Measurements from ENCODE around the gene DNAAF5. TPM values are rescaled to one million over a fixed set of nuclear protein-coding genes. Genes with fewer than 3 reads are reported as not detected.

DNAAF5 gene
- polyA plus RNA-seq, 1 of the 3 experiments (the other 2 are of a cell fraction), result 58.5 TPM

DNA sequence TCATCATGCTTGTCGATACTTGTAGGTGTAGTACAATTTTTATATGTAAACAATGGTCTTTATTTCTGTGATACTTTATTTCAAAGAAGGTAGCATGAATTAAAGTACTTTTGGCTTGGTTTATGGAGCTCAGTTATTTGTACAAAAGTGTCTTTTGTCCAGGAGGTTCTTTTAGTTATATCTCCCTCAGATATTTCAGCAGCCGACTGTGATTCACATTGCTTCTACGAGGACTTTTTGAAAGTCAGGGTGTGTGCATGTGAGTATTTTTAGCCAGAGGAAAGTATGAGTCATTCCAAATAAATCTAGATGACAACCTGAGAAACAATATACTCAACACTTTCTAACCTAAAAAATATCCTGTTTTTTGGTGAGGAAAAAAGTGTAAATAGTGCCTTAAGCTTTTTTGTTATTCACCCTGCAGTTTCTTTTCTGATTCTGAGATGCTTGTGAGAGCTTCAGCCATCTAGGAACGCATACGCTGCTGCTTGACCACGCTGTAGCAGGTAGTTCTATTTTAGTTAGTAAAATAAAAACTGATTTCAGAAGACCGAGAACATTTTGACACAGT, 105.2 kb downstream of the DNAAF5 start (continued):
- TF ChIP-seq ELF1 (IDR thresholded peaks at IDR 0.05), result no peak
- TF ChIP-seq FOSL2 (IDR thresholded peaks at IDR 0.05; ENCODE audit: borderline replicate concordance, low read depth), result peak; percentile 97
- no peak for TF ChIP-seq SMC3 (IDR thresholded peaks at IDR 0.05; ENCODE audit: low read depth, low read length)
- no peak for TF ChIP-seq RCOR1 (IDR thresholded peaks at IDR 0.05; ENCODE audit: low read length)
- peak; percentile 79 for TF ChIP-seq TCF12 (IDR thresholded peaks at IDR 0.05)
- TF ChIP-seq GABPA (IDR thresholded peaks at IDR 0.05; ENCODE audit: low read depth), result no peak

DNA sequence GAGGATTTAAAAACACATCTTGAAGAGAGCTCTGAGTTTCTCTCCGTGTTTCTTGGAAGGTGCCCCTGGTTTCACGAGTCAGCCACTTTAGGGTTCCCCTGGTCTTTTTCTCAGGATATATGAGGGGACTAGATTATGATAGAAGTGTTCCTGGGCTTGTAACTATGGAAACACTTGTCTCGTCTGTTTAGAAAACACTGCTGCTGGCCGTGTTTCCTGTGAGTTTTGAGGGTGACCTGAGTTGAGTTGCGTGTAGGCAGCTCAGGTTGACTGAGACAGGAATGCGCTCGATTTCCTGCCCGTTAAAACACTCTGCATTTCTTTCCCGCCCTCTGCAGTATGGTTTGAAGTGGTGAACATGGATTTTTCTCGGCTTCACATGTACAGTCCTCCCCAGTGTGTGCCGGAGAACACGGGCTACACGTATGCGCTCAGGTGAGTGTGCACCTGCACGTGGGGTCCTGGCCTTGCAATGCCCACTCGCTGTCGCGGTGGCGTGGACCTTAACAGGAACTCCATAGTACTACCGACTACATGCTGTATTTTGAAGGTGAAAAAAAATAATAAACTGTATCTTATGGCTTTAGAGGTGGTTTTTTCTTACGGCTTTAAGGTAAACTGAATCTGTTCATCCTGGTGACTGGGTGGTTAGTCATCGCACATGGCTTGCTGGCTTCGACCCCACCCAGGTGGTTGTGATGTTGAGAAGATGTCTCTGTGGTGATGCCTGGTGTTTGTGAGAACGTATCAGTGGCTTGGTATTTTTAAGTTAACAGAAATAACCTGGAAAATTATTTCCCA, 105.9 kb downstream of the DNAAF5 start, which contains the start of gene SUN1:
Gene SUN1 (plus strand): TSS at position 310 of the 801 bp plus-strand sequence. CDS start 49 bp downstream, at position 359.
- 64% methylated on average over 24 of the region's 24 CpGs for WGBS (ENCODE audit: low lambda C conversion rate)
- POLR2A ChIA-PET, result no interaction called here
- CTCF ChIA-PET, result interaction anchor here (1.1 to 4.0 kb wide), 6 partner anchors 9 to 41 kb away, joined by 4 to 17 read pairs (median 8); no protein-coding TSS in a partner anchor

More for the DNA sequence above, 105.9 kb downstream of the DNAAF5 start, which contains the start of gene SUN1:
- peak within 1 kb of the TSS; percentile 65 for H3K4me2 ChIP-seq
- no peaks in the 10 kb centered on the region for H3K9me3 ChIP-seq
- H3K79me2 ChIP-seq (ENCODE audit: insufficient read depth), result peaks cover 93% of the 10 kb centered on the region
- peaks cover 21 to 26% of the 10 kb centered on the region in 2 experiments; a peak in 3 of 4 replicates for H3K4me1 ChIP-seq (ENCODE audit: control insufficient read depth in 1 of 2, insufficient read depth in 2 of 2, low read depth in 1 of 2, low read length in 1 of 2)
- no peak for DNase-seq
- H4K20me1 ChIP-seq (ENCODE audit: insufficient read depth), result peaks cover 16% of the 10 kb centered on the region
- H3F3A ChIP-seq (replicated peaks; ENCODE audit: insufficient read depth), result peaks cover 37% of the 10 kb centered on the region
- H3K27ac ChIP-seq (ENCODE audit: low read depth in 2 of 2, low read length in 1 of 2), result peak within 1 kb of the TSS; percentile 29 to 98
- H2AFZ ChIP-seq (ENCODE audit: low read depth), result no peak within 1 kb of the TSS
- peak within 1 kb of the TSS in 1 of 2 experiments; percentile 27; a peak in 3 of 4 replicates for H3K4me3 ChIP-seq (ENCODE audit: low read depth in 2 of 2, low read length in 1 of 2)
- peak within 1 kb of the TSS; percentile 78 for H3K9ac ChIP-seq
- no peaks in the 10 kb centered on the region for H3K27me3 ChIP-seq (ENCODE audit: insufficient read depth)
- TF ChIP-seq FOSL2 (IDR thresholded peaks at IDR 0.05; ENCODE audit: borderline replicate concordance, low read depth) (peak; percentile 85), NRF1 (IDR thresholded peaks at IDR 0.05; ENCODE audit: low read depth, low read length) (no peak), TCF12 (IDR thresholded peaks at IDR 0.05) (peak; percentile 86), FOXJ3 (CRISPR knock-in tag; IDR thresholded peaks at IDR 0.05) (no peak), NFIC (IDR thresholded peaks at IDR 0.05; ENCODE audit: borderline replicate concordance) (peak; percentile 59), SMC3 (IDR thresholded peaks at IDR 0.05; ENCODE audit: low read depth, low read length) (no peak), EP300 (IDR thresholded peaks at IDR 0.05; ENCODE audit: borderline replicate concordance in 1 of 2, low read depth in 1 of 2, low read length in 1 of 2) (peak in 1 of 2 experiments; percentile 45; a peak in 1 of 4 replicates), YY1 (IDR thresholded peaks at IDR 0.05; ENCODE audit: low read depth) (no peak), SIN3A (IDR thresholded peaks at IDR 0.05; ENCODE audit: borderline replicate concordance, low read depth, low read length) (peak; percentile 7; the same call in 1 of the 2 replicates), FOXM1 (IDR thresholded peaks at IDR 0.05; ENCODE audit: low read depth) (no peak)
- TF ChIP-seq, protein P1, sequence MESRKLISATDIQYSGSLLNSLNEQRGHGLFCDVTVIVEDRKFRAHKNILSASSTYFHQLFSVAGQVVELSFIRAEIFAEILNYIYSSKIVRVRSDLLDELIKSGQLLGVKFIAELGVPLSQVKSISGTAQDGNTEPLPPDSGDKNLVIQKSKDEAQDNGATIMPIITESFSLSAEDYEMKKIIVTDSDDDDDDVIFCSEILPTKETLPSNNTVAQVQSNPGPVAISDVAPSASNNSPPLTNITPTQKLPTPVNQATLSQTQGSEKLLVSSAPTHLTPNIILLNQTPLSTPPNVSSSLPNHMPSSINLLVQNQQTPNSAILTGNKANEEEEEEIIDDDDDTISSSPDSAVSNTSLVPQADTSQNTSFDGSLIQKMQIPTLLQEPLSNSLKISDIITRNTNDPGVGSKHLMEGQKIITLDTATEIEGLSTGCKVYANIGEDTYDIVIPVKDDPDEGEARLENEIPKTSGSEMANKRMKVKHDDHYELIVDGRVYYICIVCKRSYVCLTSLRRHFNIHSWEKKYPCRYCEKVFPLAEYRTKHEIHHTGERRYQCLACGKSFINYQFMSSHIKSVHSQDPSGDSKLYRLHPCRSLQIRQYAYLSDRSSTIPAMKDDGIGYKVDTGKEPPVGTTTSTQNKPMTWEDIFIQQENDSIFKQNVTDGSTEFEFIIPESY (IDR thresholded peaks at IDR 0.05; ENCODE audit: borderline replicate concordance, low read depth), result 0 out of 2 replicates have a peak, but pooled peaks have one; percentile 3
- TF ChIP-seq, protein P2, sequence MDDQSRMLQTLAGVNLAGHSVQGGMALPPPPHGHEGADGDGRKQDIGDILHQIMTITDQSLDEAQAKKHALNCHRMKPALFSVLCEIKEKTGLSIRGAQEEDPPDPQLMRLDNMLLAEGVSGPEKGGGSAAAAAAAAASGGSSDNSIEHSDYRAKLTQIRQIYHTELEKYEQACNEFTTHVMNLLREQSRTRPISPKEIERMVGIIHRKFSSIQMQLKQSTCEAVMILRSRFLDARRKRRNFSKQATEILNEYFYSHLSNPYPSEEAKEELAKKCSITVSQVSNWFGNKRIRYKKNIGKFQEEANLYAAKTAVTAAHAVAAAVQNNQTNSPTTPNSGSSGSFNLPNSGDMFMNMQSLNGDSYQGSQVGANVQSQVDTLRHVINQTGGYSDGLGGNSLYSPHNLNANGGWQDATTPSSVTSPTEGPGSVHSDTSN (IDR thresholded peaks at IDR 0.05), result peak; percentile 29; the same call in 1 of the 2 replicates
- TF ChIP-seq, protein P3, sequence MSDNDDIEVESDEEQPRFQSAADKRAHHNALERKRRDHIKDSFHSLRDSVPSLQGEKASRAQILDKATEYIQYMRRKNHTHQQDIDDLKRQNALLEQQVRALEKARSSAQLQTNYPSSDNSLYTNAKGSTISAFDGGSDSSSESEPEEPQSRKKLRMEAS (IDR thresholded peaks at IDR 0.05; ENCODE audit: low read depth), result peak; percentile 87
- peaks cover 7 to 14% of the 10 kb centered on the region in 2 experiments for H3K36me3 ChIP-seq (replicated peaks in 1 of 2; ENCODE audit: control insufficient read depth in 1 of 2, insufficient read depth in 2 of 2, low read length in 1 of 2)
- no peaks in the 10 kb centered on the region for H3K9me2 ChIP-seq
